GM12878 (cell line): Measurements from ENCODE around the gene CYP4Z1. TPM values are rescaled to one million over a fixed set of nuclear protein-coding genes. Genes with fewer than 3 reads are reported as not detected.

ENCODE experiments used
- ATAC-seq: fragments of 200-7000 bp; cut with Tn5 transposase; 3 replicates; pipeline ENCODE4 v1.9.1; 2020; ENCODE audit warnings: mild to moderate bottlenecking, moderate library complexity
- BruUV-seq: library from RNA; stranded (reverse); fragments of 400-500 nt; replicated peaks from 2 replicates; lab custom pipeline; 2021; lab: Mats Ljungman, UMichigan
- CTCF ChIA-PET: fragments of 300-600 bp; sonication (Branson Sonifier 250); formaldehyde crosslinking; extraction: SDS; loops from one replicate; lab custom pipeline; 2021; ENCODE audit warnings: inconsistent platforms; lab: Yijun Ruan, JAX
- POLR2A ChIA-PET: fragments of 350-600 bp; formaldehyde crosslinking; extraction: SDS; loops from one replicate; lab custom pipeline; 2021; ENCODE audit warnings: inconsistent platforms; lab: Charles Lee
- RAD21 ChIA-PET: fragments of 300-600 bp; sonication (Branson Sonifier 250); formaldehyde crosslinking; loops from one replicate; lab custom pipeline; 2023; ENCODE audit warnings: antibody characterized with exemption; ENCODE audit not compliant: unreplicated experiment; lab: Charles Lee
- SMC1A ChIA-PET: fragments of 300-600 bp; sonication (Branson Sonifier 250); formaldehyde crosslinking; loops from one replicate; lab custom pipeline; 2023; ENCODE audit not compliant: unreplicated experiment, uncharacterized antibody; lab: Charles Lee
- DNase-seq: peaks from one replicate; pipeline ENCODE4 v3.0.0-alpha.2; 2011; ENCODE audit warnings: low read depth, low spot score
- FAIRE-seq: peaks from 3 replicates; lab custom pipeline; 2011; peaks lifted over from hg19 to GRCh38; lab: Jason Lieb, UNC
- H2AFZ ChIP-seq: 2 replicates; pipeline ENCODE4 v1.6.0; 2011; ENCODE audit warnings: low read depth, low read length, control low read depth; ENCODE audit not compliant: control insufficient read depth
- H3K27ac ChIP-seq: 2 replicates; pipeline ENCODE4 v1.5.1; 2011; ENCODE audit warnings: control low read depth; ENCODE audit not compliant: control insufficient read depth, insufficient read depth
- H3K27me3 ChIP-seq, 2 experiments: replicated peaks in 1 of 2; 2 replicates each; pipeline versions ENCODE4 v1.6.0 to v1.6.1; 2011; ENCODE audit warnings: low read length in 1 of 2; ENCODE audit not compliant: control insufficient read depth in 2 of 2, insufficient read depth in 2 of 2
- H3K36me3 ChIP-seq, 2 experiments: 2 replicates each; pipeline ENCODE4 v1.5.1; 2011; ENCODE audit warnings: low read length in 1 of 2; ENCODE audit not compliant: control insufficient read depth in 2 of 2, insufficient read depth in 2 of 2
- H3K4me1 ChIP-seq: 2 replicates; pipeline ENCODE4 v1.6.1; 2011; ENCODE audit warnings: mild to moderate bottlenecking, low read length, moderate library complexity, mixed read lengths; ENCODE audit not compliant: control insufficient read depth, insufficient read depth
- H3K4me2 ChIP-seq: 2 replicates; pipeline ENCODE4 v1.6.0; 2011; ENCODE audit warnings: control low read depth; ENCODE audit not compliant: control insufficient read depth, insufficient read depth
- H3K4me3 ChIP-seq: fragments of 200-600 bp; sonication (generic); 2 replicates; pipeline ENCODE4 v1.5.1; 2016
- H3K79me2 ChIP-seq: 2 replicates; pipeline ENCODE4 v1.6.0; 2011; ENCODE audit warnings: low read length; ENCODE audit not compliant: control insufficient read depth, insufficient read depth
- H3K9ac ChIP-seq: 2 replicates; pipeline ENCODE4 v1.8.0; 2011; ENCODE audit warnings: low read length, control low read depth, mixed read lengths; ENCODE audit not compliant: control insufficient read depth, insufficient read depth
- H3K9me3 ChIP-seq: replicated peaks from 3 replicates; pipeline ENCODE4 v1.5.1; 2011; ENCODE audit warnings: mild to moderate bottlenecking, low read length; ENCODE audit not compliant: control insufficient read depth, insufficient read depth
- H4K20me1 ChIP-seq: 2 replicates; pipeline ENCODE4 v1.6.0; 2011; ENCODE audit not compliant: control insufficient read depth, insufficient read depth
- EZH2 ChIP-seq: IDR thresholded peaks from 2 replicates; pipeline ENCODE4 v1.6.1; 2012; ENCODE audit warnings: low read depth, mild to moderate bottlenecking, control low read depth, inconsistent platforms, low read length, borderline replicate concordance; ENCODE audit not compliant: control insufficient read depth
- FOS ChIP-seq: IDR thresholded peaks from 3 replicates; pipeline ENCODE4 v1.6.1; 2011; ENCODE audit warnings: borderline replicate concordance; ENCODE audit not compliant: insufficient read length; ENCODE audit errors: extremely low read depth
- JUND ChIP-seq: IDR thresholded peaks from 2 replicates; pipeline ENCODE4 v1.6.1; 2012; ENCODE audit warnings: low read depth, mild to moderate bottlenecking, low read length, improper control_type of control experiment, moderate library complexity
- MXI1 ChIP-seq: fragments of 150-350 bp; IDR thresholded peaks from 2 replicates; pipeline ENCODE4 v1.6.1; 2011; ENCODE audit warnings: low read depth, mild to moderate bottlenecking, inconsistent platforms, low read length, improper control_type of control experiment
- RFX5 ChIP-seq: IDR thresholded peaks from 2 replicates; pipeline ENCODE4 v1.6.1; 2011; ENCODE audit warnings: low read depth, low read length, improper control_type of control experiment
- SREBF1 ChIP-seq: IDR thresholded peaks from 2 replicates; pipeline ENCODE4 v1.6.1; 2012; ENCODE audit warnings: mild to moderate bottlenecking, low read length
- ZNF24 ChIP-seq: fragments of 450-650 bp; IDR thresholded peaks from 2 replicates; pipeline ENCODE4 v1.6.1; 2017; ENCODE audit warnings: antibody characterized with exemption, mild to moderate bottlenecking
- WGBS: methylation state at CpG from one replicate; pipeline ENCODE4 v1.1.6; 2016; ENCODE audit warnings: low lambda C conversion rate; ENCODE audit not compliant: insufficient replicate concordance, insufficient coverage; ENCODE audit errors: missing lambda C conversion rate; 5-methylcytosine and 5-hydroxymethylcytosine counted together
- in situ Hi-C: fragments of 300-500 bp; cut with MboI; formaldehyde crosslinking; loops from 9 replicates; pipeline ENCODE4 v1.14.3; 2018; ENCODE audit warnings: mixed read lengths
- intact Hi-C: fragments of 100-400 bp; cut with micrococcal nuclease; formaldehyde crosslinking; loops from one replicate; pipeline ENCODE4 v1.14.2; 2022; ENCODE audit not compliant: unreplicated experiment
- polyA plus RNA-seq, 11 experiments: library from polyadenylated mRNA; depleted of rRNA in 4 of 11; unstranded in 6 of 11; stranded (reverse) in 5 of 11; fragments of >200 nt; fragmentation: Nextera tagmentation in 4 of 11; fragmentation: Illumina TruSeq in 1 of 11; extraction: Ambion mirVana in 4 of 11; extraction: Trizol in 1 of 11; gene quantifications; 1 replicate in 1 of 11; 2 replicates in 10 of 11; pipeline versions ENCODE4 v1.2.1 to v1.2.3, GENCODE V29; 2011 to 2016; ENCODE audit warnings: inconsistent platforms in 2 of 11, missing spikeins in 2 of 11, low read depth in 1 of 11
- total RNA-seq, 4 experiments: library from RNA; depleted of rRNA in 3 of 4; stranded (reverse); fragments of >200 nt in 3 of 4; fragmentation: Illumina TruSeq in 1 of 4; extraction: Trizol in 1 of 4; gene quantifications; 2 replicates each; pipeline versions ENCODE4 v1.2.1 to v1.2.3, GENCODE V29; 2013 to 2021
- TF ChIP-seq, protein P1 (sequence below): IDR thresholded peaks from 2 replicates; pipeline ENCODE4 v1.6.1; 2012; ENCODE audit warnings: low read length, inconsistent platforms

CYP4Z1 gene
- total and polyA plus RNA-seq, 10 of the 15 experiments (the other 5 are each of a cell fraction or from before 2014, with no cell fraction given): not detected

DNA sequence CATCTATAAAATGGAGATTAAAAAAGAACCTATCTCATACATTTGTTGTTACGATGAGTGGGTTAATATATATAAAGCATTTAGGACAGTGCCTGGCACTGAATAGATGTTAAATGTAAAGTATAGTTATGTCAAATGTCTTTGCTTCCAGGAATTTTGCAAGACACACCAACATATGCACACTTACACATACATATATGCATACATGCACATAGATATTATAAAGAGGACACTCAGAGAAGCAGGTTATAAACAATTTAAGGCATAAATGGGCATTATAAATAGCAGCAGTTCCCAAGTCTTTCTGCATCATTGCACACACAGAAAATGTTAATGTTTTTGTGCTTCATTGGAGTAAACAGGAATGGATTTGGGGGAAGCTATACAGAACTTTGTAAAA, 30.3 kb upstream of the CYP4Z1 start:
- H3K36me3 ChIP-seq: no peaks in the 10 kb centered on the region
- H3K79me2 ChIP-seq: no peaks in the 10 kb centered on the region
- H4K20me1 ChIP-seq: no peaks in the 10 kb centered on the region
- no peak for FAIRE-seq
- CTCF ChIA-PET: no interaction called here
- 0% methylated on average over 1 of the region's 1 CpG for WGBS
- no peak overlapping the region for H2AFZ ChIP-seq
- intact Hi-C loops (no loop called here), in situ Hi-C loops (no loop called here)
- no peak overlapping the region for H3K9ac ChIP-seq
- no peak for DNase-seq
- H3K4me2 ChIP-seq: no peak overlapping the region
- H3K27ac ChIP-seq: no peak overlapping the region
- SMC1A ChIA-PET: no interaction called here
- ATAC-seq: no peak
- RAD21 ChIA-PET: no interaction called here
- no peaks in the 10 kb centered on the region for H3K4me1 ChIP-seq
- no peaks in the 10 kb centered on the region; a peak in 1 of 4 replicates for H3K27me3 ChIP-seq
- no peaks in the 10 kb centered on the region for H3K9me3 ChIP-seq
- H3K4me3 ChIP-seq: no peak overlapping the region
- POLR2A ChIA-PET: interaction anchor here (0.7 kb wide), 1 partner anchor 397 kb away, joined by 4 read pairs; no protein-coding TSS in a partner anchor
- TF ChIP-seq JUND: no peak
- no peak for TF ChIP-seq SREBF1
- no peak for TF ChIP-seq ZNF24
- TF ChIP-seq, protein P1, sequence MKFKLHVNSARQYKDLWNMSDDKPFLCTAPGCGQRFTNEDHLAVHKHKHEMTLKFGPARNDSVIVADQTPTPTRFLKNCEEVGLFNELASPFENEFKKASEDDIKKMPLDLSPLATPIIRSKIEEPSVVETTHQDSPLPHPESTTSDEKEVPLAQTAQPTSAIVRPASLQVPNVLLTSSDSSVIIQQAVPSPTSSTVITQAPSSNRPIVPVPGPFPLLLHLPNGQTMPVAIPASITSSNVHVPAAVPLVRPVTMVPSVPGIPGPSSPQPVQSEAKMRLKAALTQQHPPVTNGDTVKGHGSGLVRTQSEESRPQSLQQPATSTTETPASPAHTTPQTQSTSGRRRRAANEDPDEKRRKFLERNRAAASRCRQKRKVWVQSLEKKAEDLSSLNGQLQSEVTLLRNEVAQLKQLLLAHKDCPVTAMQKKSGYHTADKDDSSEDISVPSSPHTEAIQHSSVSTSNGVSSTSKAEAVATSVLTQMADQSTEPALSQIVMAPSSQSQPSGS: no peak
- TF ChIP-seq MXI1: no peak
- no peak for TF ChIP-seq FOS
- no peak for TF ChIP-seq RFX5
- no peak for TF ChIP-seq EZH2
- no TSS peak for BruUV-seq
